ENCODE data around the gene ATP8A2.

Gene ATP8A2

DNA sequence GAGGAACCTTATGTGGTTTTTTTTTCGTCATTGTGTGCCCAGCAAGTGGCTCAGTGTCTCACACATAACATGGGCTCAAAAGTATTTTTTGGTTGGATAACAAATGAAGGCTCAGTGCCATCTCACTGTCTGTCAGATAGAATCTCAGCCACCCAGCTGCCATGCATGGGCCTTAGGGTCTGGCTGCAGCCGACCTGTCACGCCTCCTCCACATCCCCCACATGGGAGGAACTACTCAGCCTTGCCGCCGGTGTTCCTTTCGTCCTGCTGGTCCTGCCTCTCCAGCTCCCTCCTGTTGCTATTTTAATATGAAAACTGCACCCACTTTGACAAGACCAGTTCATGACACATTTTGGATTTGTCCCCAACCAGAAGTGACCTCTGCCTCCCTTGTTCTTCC, 558.9 kb downstream of the ATP8A2 start:
- no peak for DNase-seq (ENCODE audit: low spot score)
- H3K27ac ChIP-seq: no peak overlapping the region
- TF ChIP-seq, protein P1, sequence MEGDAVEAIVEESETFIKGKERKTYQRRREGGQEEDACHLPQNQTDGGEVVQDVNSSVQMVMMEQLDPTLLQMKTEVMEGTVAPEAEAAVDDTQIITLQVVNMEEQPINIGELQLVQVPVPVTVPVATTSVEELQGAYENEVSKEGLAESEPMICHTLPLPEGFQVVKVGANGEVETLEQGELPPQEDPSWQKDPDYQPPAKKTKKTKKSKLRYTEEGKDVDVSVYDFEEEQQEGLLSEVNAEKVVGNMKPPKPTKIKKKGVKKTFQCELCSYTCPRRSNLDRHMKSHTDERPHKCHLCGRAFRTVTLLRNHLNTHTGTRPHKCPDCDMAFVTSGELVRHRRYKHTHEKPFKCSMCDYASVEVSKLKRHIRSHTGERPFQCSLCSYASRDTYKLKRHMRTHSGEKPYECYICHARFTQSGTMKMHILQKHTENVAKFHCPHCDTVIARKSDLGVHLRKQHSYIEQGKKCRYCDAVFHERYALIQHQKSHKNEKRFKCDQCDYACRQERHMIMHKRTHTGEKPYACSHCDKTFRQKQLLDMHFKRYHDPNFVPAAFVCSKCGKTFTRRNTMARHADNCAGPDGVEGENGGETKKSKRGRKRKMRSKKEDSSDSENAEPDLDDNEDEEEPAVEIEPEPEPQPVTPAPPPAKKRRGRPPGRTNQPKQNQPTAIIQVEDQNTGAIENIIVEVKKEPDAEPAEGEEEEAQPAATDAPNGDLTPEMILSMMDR (IDR thresholded peaks at IDR 0.05): no peak
- no peak overlapping the region for H3K4me3 ChIP-seq

DNA sequence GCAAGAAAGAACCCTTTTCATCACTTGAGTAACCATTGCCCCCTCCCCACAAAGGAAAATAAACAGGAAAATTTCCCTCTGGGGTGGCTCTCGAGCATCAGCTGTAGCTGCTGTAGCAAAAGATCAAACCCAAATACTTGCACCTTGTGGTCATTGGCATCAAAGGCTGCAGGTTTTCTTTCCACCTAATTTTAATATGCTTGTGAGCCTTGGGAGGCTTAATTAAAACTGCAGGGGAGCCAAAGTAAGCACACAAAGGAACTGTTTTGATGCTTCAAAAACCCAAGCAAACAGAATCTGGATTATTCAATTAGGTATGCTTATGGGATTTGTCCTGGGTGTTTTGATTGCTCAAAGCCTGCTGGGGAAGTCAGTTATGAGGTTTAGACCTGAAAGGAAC, 560.6 kb downstream of the ATP8A2 start:
- Histone ChIP-seq H3K4me3 (no peak overlapping the region), H3K27ac (no peak overlapping the region)
- DNase-seq (ENCODE audit: low spot score): no peak
- TF ChIP-seq, protein P1 (IDR thresholded peaks at IDR 0.05): no peak

DNA sequence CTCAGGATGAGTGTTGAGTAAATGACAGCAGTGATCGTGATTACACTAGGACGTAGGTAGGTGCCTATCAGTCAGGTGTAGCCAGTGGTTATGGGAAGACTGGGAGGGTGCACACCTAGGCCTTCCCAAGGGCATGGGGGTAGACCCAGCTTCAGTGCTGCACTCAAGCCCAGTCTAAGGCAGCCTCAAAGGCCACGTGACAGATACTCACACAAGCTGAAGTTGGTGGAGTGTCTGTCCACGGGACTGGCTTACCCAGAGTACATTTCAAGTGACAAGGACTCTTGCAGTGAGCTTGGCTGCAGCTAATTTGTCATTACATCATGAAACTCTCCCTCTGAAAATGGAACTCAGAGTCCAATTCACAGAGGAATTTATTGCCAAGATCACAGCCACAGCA, 561.7 kb downstream of the ATP8A2 start:
- no peak for DNase-seq (ENCODE audit: low spot score)
- Histone ChIP-seq H3K4me3 (no peak overlapping the region), H3K27ac (no peak overlapping the region)
- TF ChIP-seq, protein P1 (IDR thresholded peaks at IDR 0.05): no peak

DNA sequence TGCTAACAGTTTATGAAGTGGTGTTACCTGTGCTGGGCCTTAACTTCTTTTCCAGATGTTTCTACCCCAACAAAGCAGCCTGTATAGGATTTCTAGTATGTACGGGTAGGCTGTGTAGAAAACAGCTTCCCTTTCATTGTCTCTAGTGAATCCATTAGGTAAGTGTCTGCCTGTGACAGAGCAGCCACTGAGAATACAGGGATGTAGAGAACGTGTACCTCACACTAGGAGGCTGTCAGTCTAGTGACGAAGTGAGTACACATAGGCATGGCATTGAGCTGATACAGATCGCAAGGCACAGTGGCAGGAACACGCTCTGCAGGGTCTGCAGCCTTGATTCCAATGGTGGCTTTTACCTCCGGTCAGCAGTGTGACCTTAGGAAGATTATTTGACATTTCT, 562.4 kb downstream of the ATP8A2 start:
- Histone ChIP-seq H3K27ac (no peak overlapping the region), H3K4me3 (no peak overlapping the region)
- no peak for DNase-seq (ENCODE audit: low spot score)
- TF ChIP-seq, protein P1 (IDR thresholded peaks at IDR 0.05): no peak

DNA sequence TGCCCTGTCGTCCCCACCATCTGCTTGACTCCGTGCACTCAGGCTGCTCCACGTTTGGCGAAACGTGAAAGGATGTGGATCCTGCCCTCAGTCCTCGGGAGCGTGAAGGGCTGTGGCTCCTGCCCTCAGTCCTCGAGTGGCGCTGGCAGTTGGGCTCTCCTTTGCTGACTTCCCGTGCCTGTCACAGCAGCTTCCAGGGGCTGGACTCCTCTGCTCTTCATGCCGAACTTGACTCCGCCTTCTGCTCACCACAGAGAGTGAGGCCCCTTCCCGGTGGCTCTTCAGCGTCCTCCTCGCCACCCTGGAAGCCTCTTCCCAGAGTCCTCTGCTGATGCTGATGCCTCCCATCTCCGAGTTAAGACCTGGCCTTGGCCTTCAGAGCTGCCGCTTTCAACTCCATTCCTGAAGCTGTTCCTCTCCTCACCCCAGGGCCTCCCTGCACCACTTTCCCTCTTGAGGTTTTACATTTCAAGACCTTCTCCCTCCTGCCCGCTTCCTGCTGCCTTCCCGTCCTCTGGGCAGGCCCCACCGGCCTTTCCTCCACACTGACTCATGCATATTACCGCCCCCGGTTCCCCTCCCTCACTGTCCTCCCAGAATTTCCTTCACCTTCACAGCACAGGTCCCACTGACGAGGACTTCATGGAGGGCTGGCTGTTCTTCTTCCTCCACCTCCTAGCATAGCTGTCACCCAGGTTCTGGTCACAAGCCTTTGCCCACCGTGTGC, 568.4 kb downstream of the ATP8A2 start:
- Histone ChIP-seq H3K4me3 (no peak overlapping the region), H3K27ac (no peak overlapping the region)
- TF ChIP-seq, protein P1 (IDR thresholded peaks at IDR 0.05): no peak
- no peak for DNase-seq (ENCODE audit: low spot score)

GRCh38 chr13:25943081-25943480, 571.3 kb downstream of the ATP8A2 start:
- Histone ChIP-seq H3K4me3 (no peak overlapping the region), H3K27ac (no peak overlapping the region)
- no peak for DNase-seq (ENCODE audit: low spot score)
- TF ChIP-seq, protein P1 (IDR thresholded peaks at IDR 0.05): no peak

- no peak overlapping the region for H3K4me3 ChIP-seq
- TF ChIP-seq, protein P1 (IDR thresholded peaks at IDR 0.05): no peak
- H3K27ac ChIP-seq: no peak overlapping the region
- no peak for DNase-seq (ENCODE audit: low spot score)
Observed at GRCh38 chr13:25943658-25944057, 571.9 kb downstream of the ATP8A2 start.

Measured in coronary artery (tissue), 2 donors.